IMR-90 (cell line): Measurements from ENCODE around the gene TEX2. TPM values are rescaled to one million over a fixed set of nuclear protein-coding genes. Genes with fewer than 3 reads are reported as not detected.

Source experiments
- ATAC-seq: fragments of 200-7000 bp; cut with Tn5 transposase; 2 replicates; pipeline ENCODE4 v1.9.1; 2020; ENCODE audit warnings: low read depth, mild to moderate bottlenecking, moderate library complexity
- BruUV-seq: library from RNA; stranded (reverse); fragments of 400-500 nt; replicated peaks from 2 replicates; lab custom pipeline; 2021; lab: Mats Ljungman, UMichigan
- CTCF ChIA-PET: fragments of 300-600 bp; formaldehyde crosslinking; extraction: SDS; loops from one replicate; lab custom pipeline; 2021; ENCODE audit warnings: antibody characterized with exemption; lab: Yijun Ruan, JAX
- POLR2A ChIA-PET: fragments of 300-600 bp; sonication (Branson Sonifier 250); formaldehyde crosslinking; loops from one replicate; lab custom pipeline; 2022; ENCODE audit warnings: antibody characterized with exemption; ENCODE audit not compliant: unreplicated experiment; lab: Charles Lee
- DNase-seq: peaks from one replicate; pipeline ENCODE4 v3.0.0; 2013
- H2AFZ ChIP-seq: replicated peaks from 2 replicates; pipeline ENCODE3; 2013; ENCODE audit warnings: low read length, mild to moderate bottlenecking; ENCODE audit not compliant: poor library complexity
- H2AK5ac ChIP-seq: 2 replicates; pipeline ENCODE4 v1.6.1; 2013; ENCODE audit warnings: low read depth, low read length, inconsistent platforms
- H2AK9ac ChIP-seq: replicated peaks from 2 replicates; pipeline ENCODE3; 2013; ENCODE audit warnings: mild to moderate bottlenecking, low read depth, low read length, moderate library complexity; ENCODE audit not compliant: poor library complexity
- H2BK120ac ChIP-seq: 2 replicates; pipeline ENCODE4 v1.6.1; 2013; ENCODE audit warnings: low read depth, low read length, inconsistent platforms
- H2BK15ac ChIP-seq: 3 replicates; pipeline ENCODE4 v1.6.1; 2013; ENCODE audit warnings: low read depth, low read length, inconsistent platforms
- H2BK20ac ChIP-seq: 2 replicates; pipeline ENCODE4 v1.6.1; 2013; ENCODE audit warnings: low read depth, mild to moderate bottlenecking, inconsistent platforms, low read length, moderate library complexity
- H2BK5ac ChIP-seq: 2 replicates; pipeline ENCODE4 v1.6.1; 2013; ENCODE audit warnings: mild to moderate bottlenecking, low read depth, low read length, inconsistent platforms; ENCODE audit not compliant: poor library complexity, severe bottlenecking
- H3K14ac ChIP-seq: replicated peaks from 2 replicates; pipeline ENCODE4 v1.6.1; 2013; ENCODE audit warnings: low read depth, low read length, inconsistent platforms
- H3K18ac ChIP-seq: 2 replicates; pipeline ENCODE4 v1.6.1; 2013; ENCODE audit warnings: low read depth, low read length, control low read depth
- H3K23ac ChIP-seq: 2 replicates; pipeline ENCODE4 v1.6.1; 2013; ENCODE audit warnings: low read depth, low read length, inconsistent platforms
- H3K27ac ChIP-seq: 2 replicates; pipeline ENCODE4 v1.5.1; 2013; ENCODE audit warnings: mild to moderate bottlenecking, control low read depth, low read length; ENCODE audit not compliant: insufficient read depth
- H3K27me3 ChIP-seq: 2 replicates; pipeline ENCODE4 v1.6.1; 2013; ENCODE audit warnings: low read length; ENCODE audit not compliant: control insufficient read depth, insufficient read depth
- H3K36me3 ChIP-seq: 2 replicates; pipeline ENCODE4 v1.6.1; 2013; ENCODE audit warnings: low read length, mixed read lengths; ENCODE audit not compliant: control insufficient read depth, insufficient read depth
- H3K4ac ChIP-seq: 2 replicates; pipeline ENCODE4 v1.6.1; 2013; ENCODE audit warnings: low read depth, low read length, inconsistent platforms
- H3K4me1 ChIP-seq: 2 replicates; pipeline ENCODE4 v1.6.1; 2013; ENCODE audit warnings: low read length, mixed read lengths; ENCODE audit not compliant: control insufficient read depth, insufficient read depth
- H3K4me2 ChIP-seq: 2 replicates; pipeline ENCODE4 v1.6.1; 2013; ENCODE audit warnings: low read depth, mild to moderate bottlenecking, control low read depth, low read length, moderate library complexity
- H3K4me3 ChIP-seq: 2 replicates; pipeline ENCODE4 v1.5.1; 2013; ENCODE audit warnings: low read depth, mild to moderate bottlenecking, control low read depth, low read length, moderate library complexity; ENCODE audit not compliant: insufficient read depth
- H3K56ac ChIP-seq: 2 replicates; pipeline ENCODE4 v1.6.1; 2013; ENCODE audit warnings: low read length, inconsistent platforms; ENCODE audit not compliant: insufficient read depth; ENCODE audit errors: extremely low read depth
- H3K79me1 ChIP-seq, 2 experiments: 2 replicates each; pipeline ENCODE4 v1.6.1; 2013; ENCODE audit warnings: low read length in 2 of 2, inconsistent platforms in 1 of 2, low read depth in 1 of 2
- H3K9ac ChIP-seq: 2 replicates; pipeline ENCODE4 v1.6.1; 2013; ENCODE audit warnings: low read depth, low read length, control low read depth
- H3K9me1 ChIP-seq: 2 replicates; pipeline ENCODE4 v1.6.1; 2013; ENCODE audit warnings: low read length, inconsistent platforms; ENCODE audit not compliant: insufficient read depth
- H3K9me3 ChIP-seq: 2 replicates; pipeline ENCODE4 v1.6.1; 2013; ENCODE audit warnings: low read length; ENCODE audit not compliant: control insufficient read depth, insufficient read depth
- H4K20me1 ChIP-seq: 2 replicates; pipeline ENCODE4 v1.6.1; 2013; ENCODE audit warnings: low read length, inconsistent platforms; ENCODE audit not compliant: insufficient read depth
- H4K5ac ChIP-seq: 2 replicates; pipeline ENCODE4 v1.6.1; 2013; ENCODE audit warnings: mild to moderate bottlenecking, low read depth, low read length, control low read depth
- H4K8ac ChIP-seq, 2 experiments: 2 replicates each; pipeline ENCODE4 v1.6.1; 2013; ENCODE audit warnings: low read depth in 2 of 2, low read length in 2 of 2, control low read depth in 1 of 2, inconsistent platforms in 1 of 2
- H4K91ac ChIP-seq: 2 replicates; pipeline ENCODE4 v1.6.1; 2013; ENCODE audit warnings: low read depth, low read length, inconsistent platforms; ENCODE audit not compliant: insufficient read depth
- BHLHE40 ChIP-seq: fragments of 150-350 bp; IDR thresholded peaks from 2 replicates; pipeline ENCODE4 v1.6.1; 2016; ENCODE audit warnings: mild to moderate bottlenecking, low read depth, low read length
- CEBPB ChIP-seq: IDR thresholded peaks from 2 replicates; pipeline ENCODE4 v1.6.1; 2012; ENCODE audit warnings: low read depth, low read length, improper control_type of control experiment
- CHD1 ChIP-seq: IDR thresholded peaks from 2 replicates; pipeline ENCODE4 v1.6.1; 2012; ENCODE audit warnings: low read depth, low read length, improper control_type of control experiment
- CTCF ChIP-seq: conservative IDR thresholded peaks from 2 replicates; pipeline ENCODE4 v1.5.1; 2012; ENCODE audit warnings: mild to moderate bottlenecking, low read depth, low read length, improper control_type of control experiment
- ELK1 ChIP-seq: fragments of 150-350 bp; IDR thresholded peaks from 2 replicates; pipeline ENCODE4 v1.6.1; 2016; ENCODE audit warnings: low read depth, mild to moderate bottlenecking, low read length, moderate library complexity, borderline replicate concordance
- FOS ChIP-seq: fragments of 150-350 bp; IDR thresholded peaks from 2 replicates; pipeline ENCODE4 v1.6.1; 2016; ENCODE audit warnings: low read depth, low read length
- MAFK ChIP-seq: IDR thresholded peaks from 2 replicates; pipeline ENCODE4 v1.6.1; 2012; ENCODE audit warnings: low read depth, low read length, improper control_type of control experiment
- MAZ ChIP-seq: IDR thresholded peaks from 2 replicates; pipeline ENCODE4 v1.6.1; 2012; ENCODE audit warnings: low read depth, mild to moderate bottlenecking, low read length, improper control_type of control experiment, moderate library complexity, borderline replicate concordance
- MXI1 ChIP-seq: IDR thresholded peaks from 2 replicates; pipeline ENCODE4 v1.6.1; 2012; ENCODE audit warnings: low read depth, mild to moderate bottlenecking, low read length, moderate library complexity, borderline replicate concordance
- NFE2L2 ChIP-seq: fragments of 150-350 bp; IDR thresholded peaks from 2 replicates; pipeline ENCODE4 v1.6.1; 2016; ENCODE audit warnings: low read depth, mild to moderate bottlenecking, low read length
- POLR2A ChIP-seq: IDR thresholded peaks from 2 replicates; pipeline ENCODE4 v1.6.1; 2012; ENCODE audit warnings: mild to moderate bottlenecking, low read depth, low read length
- RAD21 ChIP-seq: IDR thresholded peaks from 2 replicates; pipeline ENCODE4 v1.6.1; 2012; ENCODE audit warnings: low read length, improper control_type of control experiment
- RCOR1 ChIP-seq: IDR thresholded peaks from 2 replicates; pipeline ENCODE4 v1.6.1; 2012; ENCODE audit warnings: mild to moderate bottlenecking, low read length, improper control_type of control experiment; ENCODE audit not compliant: insufficient replicate concordance
- RFX5 ChIP-seq: IDR thresholded peaks from 2 replicates; pipeline ENCODE4 v1.8.0; 2012; ENCODE audit warnings: low read depth, mild to moderate bottlenecking, low read length, moderate library complexity
- SMC3 ChIP-seq: fragments of 150-350 bp; IDR thresholded peaks from 2 replicates; pipeline ENCODE4 v1.6.1; 2016; ENCODE audit warnings: low read depth, mild to moderate bottlenecking, antibody characterized with exemption, low read length, moderate library complexity
- WGBS, 2 experiments: methylation state at CpG; one replicate each; pipeline versions ENCODE4 v1.1.5 to v1.1.7; 2013; ENCODE audit warnings: missing lambda C conversion rate in 2 of 2; ENCODE audit not compliant: insufficient read length in 1 of 2; ENCODE audit errors: extremely low coverage in 2 of 2; 5-methylcytosine and 5-hydroxymethylcytosine counted together
- dilution Hi-C: fragments of 300-500 bp; cut with HindIII; formaldehyde crosslinking; loops from one replicate; pipeline ENCODE4 v1.14.3; 2018; ENCODE audit warnings: low sequenced_read_pairs; ENCODE audit not compliant: unreplicated experiment
- in situ Hi-C: fragments of 300-500 bp; cut with MboI; formaldehyde crosslinking; loops from 3 replicates; pipeline ENCODE4 v1.14.3; 2019; ENCODE audit warnings: low sequenced_read_pairs, inconsistent platforms, mixed read lengths
- intact Hi-C: fragments of 100-400 bp; cut with micrococcal nuclease; formaldehyde crosslinking; loops from 2 replicates; pipeline ENCODE4 v1.10.0; 2022
- polyA plus RNA-seq, 3 experiments: library from polyadenylated mRNA; depleted of rRNA; stranded (reverse); fragments of >200 nt; gene quantifications; 2 replicates each; pipeline ENCODE4 v1.2.3, GENCODE V29; 2012; ENCODE audit warnings: low replicate concordance in 1 of 3
- total RNA-seq: library from RNA; depleted of rRNA; stranded (reverse); fragments of >200 nt; gene quantifications from 2 replicates; pipeline ENCODE4 v1.2.3, GENCODE V29; 2012
- TF ChIP-seq, protein P1 (sequence below): fragments of 150-350 bp; IDR thresholded peaks from 2 replicates; pipeline ENCODE4 v1.6.1; 2017; ENCODE audit warnings: mild to moderate bottlenecking, antibody characterized with exemption, low read length, low read depth

The TEX2 gene
- total and polyA plus RNA-seq, 2 of the 4 experiments (the other 2 are of a cell fraction), result 18.2 to 21.9 TPM

GRCh38 chr17:64309710-64310109 lies 46.6 kb upstream of the TEX2 start:
- Histone ChIP-seq H4K91ac (no peak overlapping the region), H3K4me1 (peaks cover 5% of the 10 kb centered on the region; the same call in 1 of the 2 replicates), H3K36me3 (no peaks in the 10 kb centered on the region), H3K56ac (no peak overlapping the region), H4K20me1 (no peaks in the 10 kb centered on the region), H3K27ac (no peak overlapping the region), H2AK5ac (no peak overlapping the region), H2AFZ (no peak overlapping the region), H3K9me1 (no peaks in the 10 kb centered on the region), H2AK9ac (no peak overlapping the region), H3K4ac (no peak overlapping the region), H3K18ac (no peak overlapping the region), H2BK15ac (no peak overlapping the region), H2BK5ac (no peak overlapping the region), H3K9ac (no peak overlapping the region), H3K27me3 (peaks cover 45% of the 10 kb centered on the region), H3K4me2 (no peak overlapping the region), H3K9me3 (no peaks in the 10 kb centered on the region), H3K79me1 (no peaks in the 10 kb centered on the region), H3K14ac (no peak overlapping the region), H2BK20ac (no peak overlapping the region), H4K5ac (no peak overlapping the region), H4K8ac (no peak overlapping the region), H3K23ac (no peak overlapping the region), H2BK120ac (no peak overlapping the region), H3K4me3 (no peak overlapping the region)
- BruUV-seq, result no TSS peak
- ATAC-seq (no peak), DNase-seq (no peak)
- ChIA-PET POLR2A (no interaction called here), CTCF (interaction anchor here (0.8 to 1.3 kb wide), 3 partner anchors 10 to 109 kb away, joined by 3 to 5 read pairs (median 4); no protein-coding TSS in a partner anchor)
- intact Hi-C loops, result loop anchor here (5.0 kb wide), 1 partner anchor 183 kb away; no protein-coding TSS in a partner anchor
- WGBS, 2 experiments, result 20% methylated on average over 1 of the region's 4 CpGs; no CpG with 5 or more reads in 1 of the 2 experiments
- in situ Hi-C loops, result loop anchor here (25.0 kb wide), 1 partner anchor 328 kb away; no protein-coding TSS in a partner anchor
- TF ChIP-seq CEBPB, result no peak
- TF ChIP-seq SMC3, result no peak
- TF ChIP-seq ELK1, result no peak
- TF ChIP-seq POLR2A, result no peak
- no peak for TF ChIP-seq RAD21
- TF ChIP-seq NFE2L2, result no peak
- TF ChIP-seq RFX5, result no peak
- no peak for TF ChIP-seq CTCF
- TF ChIP-seq MAFK, result no peak
- TF ChIP-seq, protein P1, sequence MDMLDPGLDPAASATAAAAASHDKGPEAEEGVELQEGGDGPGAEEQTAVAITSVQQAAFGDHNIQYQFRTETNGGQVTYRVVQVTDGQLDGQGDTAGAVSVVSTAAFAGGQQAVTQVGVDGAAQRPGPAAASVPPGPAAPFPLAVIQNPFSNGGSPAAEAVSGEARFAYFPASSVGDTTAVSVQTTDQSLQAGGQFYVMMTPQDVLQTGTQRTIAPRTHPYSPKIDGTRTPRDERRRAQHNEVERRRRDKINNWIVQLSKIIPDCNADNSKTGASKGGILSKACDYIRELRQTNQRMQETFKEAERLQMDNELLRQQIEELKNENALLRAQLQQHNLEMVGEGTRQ, result no peak
- no peak for TF ChIP-seq RCOR1
- TF ChIP-seq MXI1, result no peak
- TF ChIP-seq CHD1, result no peak
- TF ChIP-seq BHLHE40, result no peak
- no peak for TF ChIP-seq MAZ
- TF ChIP-seq FOS, result no peak
- dilution Hi-C loops, result loop anchor here (10.0 kb wide), 1 partner anchor 85 kb away; the partner anchor contains the start of gene PECAM1
